Inflammatory macrophage (primary cell): ENCODE results near the gene LCE2D.
"Not testable (repeated sequence)": the region's sequence is repeated elsewhere in the genome, so short reads cannot be mapped to it uniquely, and the experiment has no call there.

Experiments used
- DNase-seq, 2 donors: peaks; one replicate each; pipeline ENCODE4 v3.0.0-alpha.2; 2020 to 2022
- total RNA-seq, 18 experiments: gene quantifications; one replicate each; lab custom pipeline; 2026; ENCODE audit warnings: mixed read lengths in 6 of 18, inconsistent platforms in 2 of 18; lab: John Stamatoyannopoulos, UW

The LCE2D gene, protein sequence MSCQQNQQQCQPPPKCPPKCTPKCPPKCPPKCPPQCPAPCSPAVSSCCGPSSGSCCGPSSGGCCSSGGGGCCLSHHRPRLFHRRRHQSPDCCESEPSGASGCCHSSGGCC
- 0 reads per million in 18 experiments for total RNA-seq

- no peak for DNase-seq
These were observed at the start of gene LCE2D for GRCh38 chr1:152663098-152663497. LCE2D (plus strand) TSS chr1:152663380; CDS start chr1:152664106, 726 bp downstream.

GRCh38 chr1:152613511-152613910 lies 49.7 kb upstream of the LCE2D start, which contains the start of gene LCE3B:
LCE3B (plus strand) TSS chr1:152613811; CDS start chr1:152613811, 0 bp downstream.
- DNase-seq, result no peak

GRCh38 chr1:152621993-152622392 lies 41.2 kb upstream of the LCE2D start:
- DNase-seq, result no peak

GRCh38 chr1:152622803-152623202 lies 40.4 kb upstream of the LCE2D start, which contains the start of gene LCE3A:
LCE3A (minus strand) TSS chr1:152623103; CDS start chr1:152623103, 0 bp downstream.
- DNase-seq, result peak in 1 of 2 donors; percentile 8

GRCh38 chr1:152623203-152623844 lies 39.9 kb upstream of the LCE2D start:
- DNase-seq, result no peak

GRCh38 chr1:152626744-152627143 lies 36.4 kb upstream of the LCE2D start:
- no peak for DNase-seq

DNA sequence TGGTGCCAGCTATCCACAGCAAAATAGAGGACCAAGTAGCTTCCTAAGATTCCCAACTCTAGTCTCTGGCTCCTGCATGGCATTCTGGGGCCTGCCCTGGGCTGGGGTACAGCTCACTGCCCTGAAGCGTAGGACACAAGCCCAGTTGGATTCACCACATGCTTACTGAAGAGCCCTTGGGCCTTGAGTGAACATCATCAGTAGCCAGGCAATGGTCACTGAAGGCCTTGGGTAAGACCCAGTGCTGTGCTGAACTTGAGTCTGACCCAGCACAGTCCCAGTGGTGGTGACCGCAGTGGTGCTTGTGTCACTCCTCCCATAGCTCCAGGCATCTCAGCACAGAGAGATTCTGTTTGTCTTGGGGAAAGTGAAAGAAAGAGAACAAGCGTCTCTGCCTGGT lies 32.6 kb upstream of the LCE2D start:
- no peak for DNase-seq

- DNase-seq, result no peak
These were observed 22.8 kb upstream of the LCE2D start for GRCh38 chr1:152640351-152640750.

- DNase-seq, result no peak
These were observed 19.2 kb upstream of the LCE2D start for GRCh38 chr1:152643945-152644344.

- DNase-seq, result no peak
These were observed 18.0 kb upstream of the LCE2D start for GRCh38 chr1:152645146-152645545.

DNA sequence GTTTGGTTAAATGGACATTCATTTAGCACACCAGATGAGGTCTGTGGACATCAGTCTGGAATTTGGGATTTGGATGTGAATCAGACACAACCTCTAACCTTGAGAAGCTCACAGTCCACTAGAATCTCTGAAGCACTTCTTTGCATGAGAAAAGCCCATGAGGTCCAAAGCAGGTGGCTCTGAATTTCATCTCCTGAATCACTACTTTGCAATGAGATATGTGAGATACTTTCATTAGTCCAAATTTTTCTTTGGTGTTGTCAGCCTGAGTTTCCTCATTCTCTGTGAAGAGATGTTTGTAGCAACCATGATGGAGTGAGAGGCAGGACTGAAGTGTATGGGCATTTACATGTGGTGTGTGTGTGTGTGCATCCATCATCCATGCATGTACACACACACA lies 16.5 kb upstream of the LCE2D start:
- DNase-seq, result no peak

- peak; percentile 69 to 71 for DNase-seq
These were observed 9.1 kb upstream of the LCE2D start for GRCh38 chr1:152654110-152654509.

DNA sequence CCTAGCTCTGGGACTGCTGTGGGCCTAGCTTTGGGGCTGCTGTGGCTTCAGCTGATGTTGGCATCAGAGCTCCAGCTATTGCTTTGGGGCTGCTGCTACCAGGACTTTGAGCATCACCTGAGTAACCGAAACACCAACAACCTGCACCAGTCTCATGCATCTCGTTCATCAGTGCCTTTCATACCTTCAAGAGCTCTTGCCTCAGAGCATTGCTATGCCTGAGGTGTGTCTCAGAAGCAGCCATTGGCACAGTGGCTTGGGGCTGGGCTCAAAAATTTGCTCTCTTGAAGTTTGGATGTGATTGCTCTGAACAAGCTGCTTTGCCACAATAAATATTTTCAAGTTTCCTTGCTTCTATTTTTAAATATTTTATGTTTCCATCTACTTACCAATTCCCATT lies 6.7 kb upstream of the LCE2D start:
- DNase-seq, result no peak

GRCh38 chr1:152657677-152658076 lies 5.5 kb upstream of the LCE2D start:
- DNase-seq, result no peak

DNA sequence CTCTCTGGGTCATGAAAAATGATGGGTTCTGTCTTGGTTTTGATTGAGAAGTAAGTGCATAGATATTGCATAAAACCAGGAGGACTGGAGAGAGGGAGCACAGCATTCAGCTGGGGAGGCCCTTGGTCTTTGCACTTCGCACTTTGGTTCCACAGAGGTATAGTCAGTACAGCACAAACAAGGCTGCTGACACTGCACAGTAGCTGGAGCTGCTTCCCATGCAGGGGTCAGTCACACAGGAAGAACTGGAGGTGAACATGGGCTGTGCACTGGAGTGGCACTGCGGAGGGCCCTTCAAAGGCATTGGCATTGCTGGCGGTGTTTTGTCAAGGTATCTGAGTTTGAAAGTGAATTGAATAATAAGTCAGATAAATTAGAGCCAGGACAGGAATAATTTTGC lies 4.5 kb upstream of the LCE2D start:
- no peak for DNase-seq

DNA sequence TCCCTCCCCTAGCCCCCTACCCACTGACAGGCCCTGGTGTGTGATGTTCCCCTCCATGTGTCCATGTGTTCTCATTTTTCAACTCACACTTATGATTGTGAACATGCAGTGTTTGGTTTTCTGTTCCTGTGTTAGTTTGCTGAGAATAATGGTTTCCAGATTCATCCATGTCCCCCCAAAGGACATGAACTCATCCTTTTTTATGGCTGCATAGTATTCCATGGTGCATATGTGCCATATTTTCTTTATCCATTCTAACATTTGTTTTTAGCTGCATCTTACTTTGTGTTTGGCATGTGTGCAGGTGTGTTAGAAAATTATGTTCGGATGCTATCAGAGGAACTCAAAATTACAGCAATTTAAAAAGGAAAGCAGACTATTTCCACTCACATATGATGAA lies 3.0 kb downstream of the LCE2D start:
- DNase-seq, result not testable (repeated sequence)

- DNase-seq, result no peak
These were observed 4.5 kb downstream of the LCE2D start for GRCh38 chr1:152667648-152668047.

DNA sequence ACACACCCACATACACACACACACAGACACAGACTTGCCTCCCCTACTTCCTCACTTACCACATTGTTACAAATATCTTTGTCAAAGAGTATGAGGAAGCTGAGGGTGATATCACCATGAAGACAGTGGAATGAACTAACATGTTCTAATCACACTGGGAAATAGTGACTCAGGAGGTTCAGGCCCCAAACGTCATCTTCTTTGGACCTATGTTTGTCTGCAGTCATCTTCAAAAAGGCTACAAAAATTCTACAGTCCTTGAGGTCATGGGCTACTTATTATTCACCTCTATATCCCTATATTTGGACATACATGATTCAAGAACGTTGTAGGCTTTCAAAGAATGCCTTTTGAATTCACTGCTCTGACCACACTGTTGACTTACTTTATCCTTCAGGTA lies 9.8 kb downstream of the LCE2D start:
- peak in 1 of 2 donors; percentile 20 for DNase-seq

- DNase-seq, result not testable (repeated sequence)
These were observed 11.8 kb downstream of the LCE2D start, which contains the start of gene LCE2C for GRCh38 chr1:152674983-152675382. LCE2C (plus strand) TSS chr1:152675279; CDS start chr1:152676016, 737 bp downstream.

GRCh38 chr1:152679459-152679858 lies 16.3 kb downstream of the LCE2D start:
- no peak for DNase-seq

DNA sequence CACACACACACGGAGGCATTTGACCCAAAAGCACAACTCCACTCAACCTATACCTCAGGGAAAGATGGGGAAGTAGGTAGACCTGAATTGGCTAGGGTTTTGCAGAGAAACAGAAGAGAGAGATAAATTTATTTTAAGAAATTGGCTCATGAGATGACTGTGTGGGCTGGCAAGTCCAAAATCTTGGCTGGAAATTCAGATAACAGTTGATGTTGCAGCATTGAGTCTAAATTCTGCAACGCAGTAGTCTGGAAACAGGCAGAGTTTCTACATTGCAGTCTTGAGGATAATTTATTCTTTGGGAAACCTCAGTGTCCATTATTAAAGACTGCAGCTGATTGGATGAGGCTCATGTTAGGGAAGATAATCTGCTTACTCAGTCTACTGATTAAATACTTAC lies 18.4 kb downstream of the LCE2D start:
- no peak for DNase-seq

DNA sequence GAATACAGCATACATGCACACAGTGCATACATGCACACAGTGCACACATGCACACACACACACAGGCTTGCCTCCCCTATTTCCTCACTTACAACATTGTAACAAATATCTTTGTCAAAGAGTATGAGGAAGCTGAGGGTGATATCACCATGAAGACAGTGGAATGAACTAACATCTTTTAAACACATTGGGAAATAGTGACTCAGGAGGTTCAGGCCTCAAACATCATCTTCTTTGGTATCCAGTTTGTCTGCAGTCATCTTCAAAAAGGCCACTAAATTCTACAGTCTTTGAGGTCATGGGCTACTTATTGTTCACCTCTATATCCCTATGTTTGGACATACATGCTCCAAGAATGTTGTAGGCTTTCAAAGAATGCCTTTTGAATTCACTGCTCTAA lies 20.7 kb downstream of the LCE2D start:
- peak in 1 of 2 donors; percentile 7 for DNase-seq

GRCh38 chr1:152685823-152686222 lies 22.6 kb downstream of the LCE2D start, which contains the start of gene LCE2B:
LCE2B (plus strand) TSS chr1:152686123; CDS start chr1:152686844, 721 bp downstream.
- DNase-seq, result not testable (repeated sequence)
